Tongue (tissue), 2 donors: Measurements from ENCODE around the gene APOB. TPM values are rescaled to one million over a fixed set of nuclear protein-coding genes. Genes with fewer than 3 reads are reported as not detected.

Experiments used
- DNase-seq: peaks from one replicate; pipeline ENCODE4 v3.0.0-alpha.2; 2015
- total RNA-seq: library from RNA; depleted of rRNA; stranded (reverse); fragments of >200 nt; gene quantifications from one replicate; pipeline ENCODE4 v1.2.3, GENCODE V29; 2014

Gene APOB
- total RNA-seq, 1 donor from 2014 or later = under 0.01 TPM

DNA sequence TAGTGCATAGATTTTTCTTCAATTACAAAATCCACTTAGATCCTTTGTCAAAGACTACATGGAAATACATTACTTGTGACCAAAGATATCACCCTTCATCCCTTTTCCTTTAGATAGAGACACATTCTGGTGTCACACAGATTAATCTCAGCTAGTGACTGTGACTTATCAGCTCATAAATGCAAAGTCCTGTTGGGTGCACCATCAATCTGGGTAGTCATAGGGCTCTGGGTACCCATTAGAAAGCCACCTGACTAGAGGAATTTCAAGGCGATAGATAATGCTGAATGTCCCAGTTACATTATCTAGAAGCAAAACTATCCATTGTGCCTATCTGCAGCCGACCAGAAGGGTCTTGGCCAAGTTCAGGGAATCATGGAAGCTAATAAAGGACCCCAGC, 2.6 kb upstream of the APOB start:
- no peak for DNase-seq

DNA sequence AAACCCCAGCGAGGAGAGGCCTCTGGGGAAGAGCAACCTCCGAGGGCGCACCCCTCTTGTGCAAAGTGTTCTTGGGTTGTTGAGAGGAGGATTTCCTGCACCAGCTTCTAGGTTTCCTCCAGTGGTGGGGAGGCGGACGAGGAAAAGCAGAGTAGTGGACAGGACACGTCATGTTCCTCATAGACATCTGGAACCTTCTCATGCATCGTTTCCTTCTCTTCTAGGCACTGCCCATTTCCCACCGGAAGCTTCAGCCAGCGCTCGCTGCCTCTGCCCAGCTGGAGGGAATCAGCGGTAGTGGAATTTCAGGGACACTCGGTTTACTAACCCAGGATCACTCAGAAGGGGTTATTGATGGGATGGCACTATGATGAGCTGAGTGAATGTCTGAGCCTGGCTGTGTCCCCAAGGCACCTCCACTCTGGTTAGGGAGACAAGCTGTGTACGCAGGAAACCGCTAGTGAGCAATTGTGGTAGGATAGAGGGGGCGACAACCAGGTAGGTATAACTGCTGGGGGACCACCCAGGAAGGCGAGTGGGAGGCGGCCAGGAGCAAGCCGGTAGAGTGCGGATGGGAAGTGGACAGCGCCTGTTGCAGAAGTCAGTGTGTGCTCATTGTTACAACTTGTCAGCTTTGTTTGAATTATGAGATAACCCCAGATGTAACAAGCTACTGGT, 960 bp upstream of the APOB start:
- no peak for DNase-seq

DNA sequence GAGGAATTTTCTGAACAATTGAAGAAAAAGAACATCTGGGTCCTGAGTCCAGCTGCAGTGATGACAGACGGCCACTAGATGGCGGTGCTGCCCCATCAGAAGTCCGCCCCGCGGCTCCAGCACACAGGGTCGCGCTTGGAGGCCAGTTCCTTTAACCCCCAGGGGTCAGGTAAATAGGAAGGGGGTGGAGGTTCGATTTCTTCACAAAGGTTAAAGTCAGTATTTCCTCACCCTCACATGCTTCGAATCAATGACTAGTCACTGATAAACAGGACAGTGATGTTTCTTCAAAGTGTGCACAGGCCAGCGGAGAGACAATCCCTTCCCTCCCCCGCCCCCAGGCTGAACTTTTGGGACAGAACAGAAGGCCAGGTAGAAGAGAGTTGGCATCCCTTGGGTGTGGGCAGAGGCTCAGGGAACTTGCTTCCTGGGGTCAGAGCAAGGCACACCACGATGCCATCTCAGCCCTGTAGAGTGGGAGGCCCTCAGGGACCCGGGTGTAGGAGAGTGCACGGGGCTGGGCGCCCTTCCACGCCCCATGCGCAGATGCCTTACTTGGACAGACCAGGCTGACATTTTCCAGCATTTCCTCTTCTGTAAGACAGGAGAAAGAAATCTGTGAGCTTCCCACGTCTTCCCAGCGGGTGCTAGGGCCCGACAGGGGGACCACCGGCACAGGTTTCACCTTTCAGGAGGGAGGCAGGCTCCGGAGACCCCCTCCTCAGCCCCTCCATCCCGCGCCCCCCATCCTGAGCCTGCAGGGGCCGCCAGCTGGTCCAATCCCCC, 722 bp downstream of the APOB start:
- peak; percentile 82 for DNase-seq

DNA sequence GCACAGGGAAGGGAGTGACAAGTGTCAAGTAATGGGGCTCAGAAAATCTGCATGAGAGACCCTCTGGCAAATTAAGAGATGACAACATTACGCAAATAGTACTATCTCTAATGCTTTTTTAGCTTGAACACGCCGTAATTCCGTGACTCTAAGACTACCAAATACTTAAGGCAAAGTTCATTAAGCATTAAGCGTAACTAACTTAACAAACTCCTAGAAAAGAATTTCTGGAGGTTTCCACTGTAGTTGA, 1.2 kb downstream of the APOB start:
- DNase-seq = no peak

DNA sequence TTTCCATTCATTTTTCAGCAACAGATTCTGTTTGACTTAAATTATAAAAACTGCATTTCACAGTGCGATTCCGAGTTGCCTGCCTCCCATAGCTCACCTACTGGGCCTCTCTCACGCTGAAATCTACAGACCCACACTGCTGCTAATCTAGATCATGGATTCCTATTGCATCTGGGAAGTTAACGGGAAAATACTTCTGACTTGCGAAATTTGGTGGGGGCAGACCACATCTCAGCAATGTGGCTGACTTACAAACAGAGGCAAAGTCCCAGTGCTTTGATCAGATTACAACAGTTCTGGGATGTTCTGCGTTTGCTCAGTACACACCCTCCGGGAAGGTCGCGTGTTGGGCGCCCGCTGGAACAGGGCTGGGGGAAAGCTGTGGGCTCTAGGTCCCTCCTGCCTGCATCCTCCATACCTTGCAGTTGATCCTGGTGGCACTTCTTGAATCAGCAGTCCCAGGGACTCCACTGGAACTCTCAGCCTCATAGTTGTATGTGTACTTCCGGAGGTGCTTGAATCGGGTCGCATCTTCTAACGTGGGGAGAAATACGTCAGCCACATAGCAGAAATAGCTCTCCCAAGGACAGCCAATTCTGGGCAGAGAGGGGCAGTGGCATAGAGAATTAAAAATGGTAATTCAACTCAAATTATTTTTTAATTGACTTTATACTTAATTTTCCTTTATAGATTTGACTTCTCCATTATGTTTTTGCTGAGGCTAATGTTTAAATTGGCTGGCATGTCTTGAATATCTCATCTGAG, 1.7 kb downstream of the APOB start:
- DNase-seq = no peak

DNA sequence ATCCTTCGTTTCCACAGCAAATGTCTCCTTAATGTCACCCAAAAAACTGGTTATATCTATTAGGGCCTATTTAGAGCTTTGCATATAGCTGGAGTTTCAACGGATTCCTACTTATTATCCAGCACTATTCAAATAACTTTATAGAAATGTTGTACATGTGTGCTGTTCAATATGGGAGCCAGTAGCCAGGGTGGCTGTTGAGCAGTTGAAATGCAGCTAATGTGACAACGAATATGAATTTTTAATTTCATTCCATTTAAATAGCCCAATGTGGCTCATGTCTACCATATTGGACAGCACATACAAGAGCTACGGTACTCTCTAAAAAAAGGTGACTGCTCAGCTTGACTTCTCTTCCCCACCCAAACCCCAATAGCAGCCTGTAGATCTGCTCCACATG, 2.4 kb downstream of the APOB start:
- no peak for DNase-seq

DNA sequence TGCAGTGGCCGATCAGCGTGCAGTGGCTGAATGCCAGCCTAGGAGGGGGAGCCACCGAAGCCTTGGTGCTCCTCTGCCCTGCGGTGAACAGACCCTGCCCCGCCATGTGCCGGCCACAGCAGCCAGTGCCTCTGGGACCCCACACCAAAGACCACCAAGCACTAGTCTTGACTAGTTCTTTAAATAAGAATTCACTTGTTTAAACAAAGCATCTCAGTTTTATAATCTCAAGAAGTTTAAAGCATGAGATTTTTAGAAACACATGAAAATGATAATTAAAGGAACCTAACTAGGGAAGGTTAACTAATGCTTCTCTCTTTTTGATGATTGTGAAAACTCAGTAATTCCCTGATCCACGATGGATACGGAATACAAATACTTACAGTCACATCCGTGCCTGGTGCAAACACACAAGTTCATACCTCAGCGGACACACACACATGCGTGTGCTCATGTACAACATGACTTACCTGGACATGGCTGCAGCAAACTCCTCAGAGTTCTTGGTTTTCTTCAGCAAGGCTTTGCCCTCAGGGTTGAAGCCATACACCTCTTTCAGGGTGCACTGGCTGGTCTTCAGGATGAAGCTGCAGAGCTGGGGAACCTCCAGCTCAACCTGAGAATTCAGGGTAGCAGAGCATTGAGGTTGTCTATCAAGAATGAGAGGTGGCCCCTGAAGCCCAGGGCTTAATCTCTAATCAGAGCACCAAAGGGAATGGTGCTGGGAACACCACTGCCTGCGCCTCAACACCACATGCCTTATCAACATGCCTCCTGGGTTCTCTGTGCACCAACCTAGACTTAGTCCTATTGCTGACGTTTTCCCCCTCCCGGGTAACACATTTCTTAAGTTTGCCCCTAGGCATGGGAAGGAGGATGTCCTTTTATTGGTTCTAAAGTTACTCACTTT, 3.1 kb downstream of the APOB start:
- no peak for DNase-seq

DNA sequence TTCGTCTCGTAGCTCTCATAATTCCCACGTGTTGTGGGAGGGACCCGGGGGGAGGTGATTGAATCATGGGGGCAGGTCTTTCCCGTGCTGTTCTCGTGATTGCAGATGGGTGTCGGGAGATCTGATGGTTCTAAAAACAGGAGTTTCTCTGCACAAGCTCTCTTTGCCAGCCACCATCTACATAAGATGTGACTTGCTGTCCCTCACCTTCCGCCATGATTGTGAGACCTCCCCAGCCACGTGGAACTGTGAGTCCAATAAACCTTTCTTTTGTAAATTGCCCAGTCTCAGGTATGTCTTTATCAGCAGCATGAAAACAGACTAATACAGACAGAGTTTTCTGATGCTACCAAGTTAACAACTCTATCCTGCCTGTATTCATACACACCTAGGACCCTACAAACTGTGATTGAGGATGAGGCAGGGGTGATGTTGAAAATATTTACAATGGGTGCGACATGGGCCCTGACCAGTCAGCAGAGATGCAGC, 3.9 kb downstream of the APOB start:
- no peak for DNase-seq

DNA sequence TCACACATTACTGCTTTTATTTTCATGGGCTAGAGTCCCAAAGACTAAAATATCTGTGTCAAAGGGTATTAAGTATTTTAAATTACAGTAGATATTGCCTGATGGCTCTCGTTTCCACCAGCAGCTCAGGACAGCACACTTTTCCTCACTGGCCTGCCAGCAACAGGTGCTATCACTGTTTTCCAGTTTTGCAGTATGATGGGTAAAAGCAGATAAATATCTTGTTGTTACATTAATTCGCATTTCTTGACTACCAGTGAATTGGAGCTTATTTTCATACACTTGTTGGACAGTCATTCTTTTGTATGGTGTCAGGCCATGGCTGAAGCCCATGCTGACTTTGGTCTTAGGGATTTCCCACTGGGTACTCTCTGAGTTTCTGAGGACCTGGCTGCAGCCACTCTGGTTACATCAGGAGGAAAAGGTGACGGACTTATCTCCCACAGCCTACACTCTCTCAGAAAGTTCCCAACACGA, 4.8 kb downstream of the APOB start:
- no peak for DNase-seq

DNA sequence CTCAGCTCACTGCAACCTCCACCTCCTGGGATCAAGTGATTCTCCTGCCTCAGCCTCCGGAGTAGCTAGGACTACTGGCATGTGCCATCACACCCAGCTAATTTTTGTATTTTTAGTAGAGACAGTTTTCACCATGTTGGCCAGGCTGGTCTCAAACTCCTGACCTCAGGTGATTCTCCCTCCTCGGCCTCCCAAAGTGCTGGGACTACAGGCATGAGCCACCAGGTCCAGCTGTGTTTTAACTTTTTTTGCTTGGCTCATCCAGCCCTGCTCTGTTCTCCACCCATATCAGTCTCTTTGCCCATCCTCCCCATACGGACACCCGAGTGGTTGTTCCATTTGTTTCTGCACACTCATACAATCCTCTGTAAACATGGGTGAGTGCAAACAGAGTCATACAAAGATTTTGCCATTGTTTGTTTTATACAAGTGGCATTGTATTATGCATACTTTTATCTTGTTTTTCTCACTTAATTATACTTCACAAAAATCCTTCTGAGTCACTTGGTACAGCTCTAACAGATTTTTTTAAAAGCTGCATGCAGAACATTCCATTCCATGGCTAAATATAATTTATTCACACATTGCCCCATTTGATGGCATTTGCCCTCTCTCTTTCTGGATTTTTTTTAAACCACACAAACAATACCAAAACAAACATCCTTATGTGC, 5.3 kb downstream of the APOB start:
- no peak for DNase-seq

DNA sequence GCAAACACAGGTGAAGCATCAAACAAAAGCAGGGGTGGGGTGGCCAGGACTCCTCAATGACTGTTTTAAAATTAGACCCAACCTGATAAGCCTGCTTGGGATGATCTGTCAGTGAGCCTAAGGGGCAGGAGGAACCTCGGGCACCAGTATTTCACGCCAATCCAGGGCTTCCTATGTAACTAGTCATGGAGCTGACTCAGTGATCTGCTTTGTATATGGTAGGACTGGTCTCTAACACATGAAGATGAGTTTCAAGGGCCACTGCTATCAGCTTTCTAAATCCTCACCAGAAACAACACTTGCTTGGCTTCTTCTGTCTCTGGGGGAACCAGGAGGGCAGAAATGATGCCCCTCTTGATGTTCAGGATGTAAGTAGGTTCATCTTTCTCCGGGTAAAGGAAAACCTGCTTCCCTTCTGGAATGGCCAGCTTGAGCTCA, 6.2 kb downstream of the APOB start:
- no peak for DNase-seq

DNA sequence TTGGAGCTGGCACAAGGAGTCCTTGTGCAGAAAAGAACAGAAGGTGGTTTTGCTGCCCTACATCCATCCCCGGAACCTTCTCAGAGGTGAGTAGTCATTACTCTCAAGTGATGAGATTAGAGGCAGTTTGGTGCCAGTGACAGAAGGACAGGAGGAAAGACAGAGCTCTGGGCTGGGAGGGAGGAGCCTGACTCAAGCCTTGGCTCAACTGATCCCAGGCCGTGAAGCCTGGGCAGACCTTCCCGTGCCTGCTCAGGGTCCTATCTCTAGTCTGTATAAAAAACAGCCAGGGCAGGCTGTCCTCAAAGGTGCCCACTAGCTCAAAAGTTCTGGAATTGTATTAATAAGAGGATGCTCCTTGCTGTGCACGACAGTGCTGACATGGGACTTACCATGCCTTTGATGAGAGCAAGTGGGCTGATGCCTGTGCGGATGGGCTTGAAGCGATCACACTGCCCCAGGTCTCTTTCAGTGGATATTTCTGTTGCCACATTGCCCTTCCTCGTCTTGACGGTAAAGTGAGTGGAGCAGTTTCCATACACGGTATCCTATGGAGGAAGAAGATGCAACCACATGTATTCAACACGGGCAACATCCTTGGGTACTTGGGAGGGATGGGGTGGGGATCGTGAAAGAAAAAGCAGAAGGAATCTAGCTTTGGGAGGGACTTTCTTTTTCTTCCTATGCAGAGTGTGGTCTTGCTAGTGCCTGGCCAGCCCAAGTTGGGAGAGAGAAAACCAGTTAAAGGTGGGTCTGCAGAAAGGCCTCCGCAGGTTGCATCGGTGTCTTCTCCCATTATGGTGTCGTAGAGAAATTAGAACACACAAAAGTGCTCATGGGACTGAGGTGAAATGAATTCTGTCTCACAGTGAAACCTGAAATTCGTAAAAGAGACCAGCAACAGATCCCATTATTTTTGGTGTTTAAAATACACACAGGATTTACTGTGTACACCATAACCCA, 6.9 kb downstream of the APOB start:
- DNase-seq = no peak

DNA sequence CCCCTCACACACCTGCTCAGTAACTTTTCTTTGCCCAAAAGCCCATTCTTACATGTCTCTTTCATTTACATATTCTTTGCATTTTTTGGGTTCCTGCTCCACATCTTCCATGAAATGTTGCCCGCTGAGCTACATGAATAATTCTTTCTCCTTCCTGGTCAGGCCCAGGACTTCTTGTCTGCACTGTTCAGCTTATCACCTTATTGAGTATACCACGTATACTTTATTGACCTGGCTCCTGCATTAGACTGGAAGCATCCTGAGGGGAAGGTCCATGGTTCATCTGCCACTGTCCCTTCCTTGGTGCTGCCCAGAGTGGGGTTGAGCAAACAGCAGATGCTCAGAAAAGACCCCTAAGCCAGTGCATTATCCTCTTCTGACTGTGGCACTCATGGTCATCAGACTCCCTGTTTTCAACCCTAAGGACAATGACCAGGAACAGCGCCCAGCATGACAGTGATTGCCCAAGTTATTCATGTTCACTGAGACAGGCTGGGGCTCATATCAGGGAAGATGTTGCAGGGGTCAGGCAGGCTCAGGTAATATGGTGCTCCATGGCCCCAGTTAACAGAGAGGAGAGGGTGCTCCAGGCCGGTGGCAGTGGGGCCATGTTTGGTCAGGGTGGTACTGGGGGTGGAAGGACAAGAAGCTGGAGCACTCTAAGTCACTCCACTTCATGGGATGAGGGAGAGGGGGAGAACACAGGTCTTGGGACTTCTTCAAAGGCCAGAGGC, 7.7 kb downstream of the APOB start:
- no peak for DNase-seq

DNA sequence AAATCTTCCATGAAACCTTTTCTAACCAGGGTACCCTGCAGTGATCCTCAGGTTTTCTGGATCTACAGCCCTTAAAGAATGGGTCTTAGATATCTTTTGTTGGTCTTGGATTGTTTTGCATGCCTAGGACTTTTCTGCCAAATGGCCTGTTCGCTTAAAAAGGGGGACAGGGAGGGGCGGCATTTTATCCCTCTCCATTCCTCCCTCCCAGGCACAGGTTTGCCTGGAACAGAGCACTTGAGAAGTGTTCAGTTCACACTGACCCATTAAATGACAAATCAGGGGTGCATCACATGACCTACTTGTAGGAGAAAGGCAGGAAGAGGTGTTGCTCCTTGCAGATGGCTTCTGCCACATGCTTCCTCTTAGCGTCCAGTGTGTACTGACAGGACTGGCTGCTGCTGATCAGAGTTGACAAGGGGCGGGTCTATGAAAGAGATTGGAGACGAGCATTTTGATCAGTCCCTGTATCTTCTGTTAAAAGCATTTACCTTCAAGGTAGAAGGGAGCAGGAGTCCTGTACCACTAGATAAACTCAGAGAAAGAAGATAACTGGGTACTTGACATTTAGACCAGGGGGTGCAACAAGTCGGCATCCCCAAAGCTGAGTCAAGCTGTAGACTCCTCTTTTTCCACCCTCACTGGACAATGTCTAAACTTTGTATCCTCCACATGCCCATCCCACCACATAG, 8.4 kb downstream of the APOB start:
- DNase-seq = no peak

DNA sequence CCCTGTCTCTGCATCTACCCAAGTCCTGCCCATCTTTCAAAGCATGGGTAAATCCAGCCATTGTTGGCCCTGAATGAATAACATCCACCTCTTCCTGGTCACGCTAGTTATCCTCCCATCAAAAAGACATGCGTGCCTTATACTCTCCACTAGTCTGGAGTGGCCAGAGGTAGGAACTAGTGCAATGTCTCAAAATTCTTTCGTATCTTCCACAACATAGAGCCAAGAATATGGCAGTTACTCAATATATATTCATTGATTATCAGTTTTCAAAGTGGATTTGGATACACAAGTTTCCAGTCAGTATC, 8.9 kb downstream of the APOB start:
- no peak for DNase-seq

DNA sequence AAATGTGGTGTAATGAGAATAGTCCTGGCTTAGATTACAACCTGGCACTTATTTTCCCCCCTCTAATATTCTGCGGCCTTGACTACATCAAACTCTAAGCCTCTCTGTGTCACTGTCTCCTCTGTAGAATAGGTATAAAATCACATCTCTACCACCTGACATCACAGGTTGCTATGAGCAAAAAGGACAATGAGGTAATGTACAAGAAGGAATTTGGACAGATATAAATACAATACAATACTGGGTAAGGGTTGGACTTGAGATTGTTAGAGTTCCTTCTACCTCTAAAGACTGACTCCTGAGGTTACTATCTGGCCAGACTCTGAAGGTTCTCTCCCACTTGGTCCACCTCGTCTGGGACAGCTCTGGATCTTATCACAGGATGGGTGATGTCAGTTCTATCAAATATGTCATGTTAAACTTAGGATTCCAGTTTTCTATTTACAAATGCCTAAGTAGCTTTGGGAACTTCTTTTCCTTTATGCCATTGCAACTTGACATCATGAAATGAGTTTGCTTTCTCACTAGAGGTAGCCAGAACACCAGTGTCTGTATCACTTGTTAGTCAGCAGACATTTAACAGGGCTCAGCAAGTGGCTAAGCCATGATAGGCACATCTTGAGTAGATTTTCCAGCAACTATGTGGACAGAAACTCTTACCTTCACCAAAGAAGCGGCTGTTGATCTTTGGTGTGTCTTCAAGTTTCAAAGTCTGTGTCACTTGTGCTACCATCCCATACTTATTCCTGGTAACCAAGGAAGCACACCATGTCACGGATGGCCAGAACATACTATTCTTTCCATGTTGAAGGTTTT, 9.5 kb downstream of the APOB start:
- no peak for DNase-seq

DNA sequence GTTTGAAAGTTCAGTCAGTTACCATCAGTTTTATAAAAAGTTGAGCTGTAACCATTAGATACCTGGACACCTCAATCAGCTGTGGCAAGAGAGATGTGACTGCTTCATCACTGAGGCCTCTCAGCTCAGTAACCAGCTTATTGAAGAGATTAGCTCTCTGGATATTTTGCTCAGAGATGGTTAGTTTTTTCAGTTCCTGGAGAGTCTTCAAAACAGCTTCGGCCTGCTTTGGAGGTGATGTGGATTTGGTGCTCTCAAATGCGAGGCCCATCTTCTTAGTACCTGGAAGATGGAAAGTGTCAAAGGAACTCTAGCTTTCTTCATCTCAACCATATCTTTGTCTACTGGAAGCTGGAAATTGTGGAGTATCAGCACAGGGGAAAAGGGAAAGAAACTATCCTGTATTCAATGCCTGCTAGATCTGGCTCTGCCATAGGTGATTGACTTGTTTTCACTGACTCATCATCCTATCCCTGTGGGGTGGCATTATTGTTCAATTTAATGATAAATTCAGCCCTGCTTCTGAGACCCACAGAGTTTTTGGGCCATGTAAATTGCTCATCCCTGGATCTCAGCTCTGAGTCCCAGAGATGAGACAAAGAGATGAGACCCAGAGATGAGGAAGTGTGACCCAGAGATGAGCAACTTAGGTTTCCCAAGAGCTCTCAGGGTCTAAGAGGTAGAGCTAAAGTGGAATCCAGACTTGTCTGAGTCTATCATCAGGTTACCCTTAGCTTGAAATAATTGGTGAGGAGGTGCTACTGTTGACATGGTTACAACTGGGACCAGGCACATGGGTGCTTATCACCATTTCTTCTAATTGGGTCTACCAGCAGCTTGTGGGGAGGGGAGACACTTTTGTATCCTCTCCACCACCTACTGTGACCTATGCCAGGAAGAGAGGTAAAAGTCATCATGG, 10.4 kb downstream of the APOB start:
- no peak for DNase-seq
